ELR (cell line): Measurements from ENCODE around the gene PPP2R5E.
"Not testable (repeated sequence)": the region's sequence is repeated elsewhere in the genome, so short reads cannot be mapped to it uniquely, and the experiment has no call there.

Source experiments
- DNase-seq: peaks from one replicate; pipeline ENCODE4 v3.0.0-alpha.2; 2015; ENCODE audit warnings: low read depth

Gene PPP2R5E

DNA sequence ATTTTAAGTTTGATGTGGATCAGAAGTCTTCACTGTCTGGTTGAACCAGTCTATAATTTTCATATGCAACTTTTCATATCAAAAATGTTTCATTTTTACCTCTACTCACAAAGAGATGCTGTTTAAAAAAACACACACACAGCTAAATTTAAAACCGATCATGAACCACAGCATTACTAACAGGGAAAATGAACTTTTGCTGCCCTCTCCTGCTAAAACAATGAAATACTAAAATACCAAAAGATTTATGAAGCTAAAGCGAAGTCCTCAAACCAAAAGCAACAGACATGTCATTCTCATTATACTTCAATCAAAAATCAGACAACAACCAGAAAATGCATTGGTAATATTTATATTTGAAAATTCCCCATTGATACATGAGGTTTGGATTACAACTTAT is 171.6 kb downstream of the PPP2R5E start:
- not testable (repeated sequence) for DNase-seq

DNA sequence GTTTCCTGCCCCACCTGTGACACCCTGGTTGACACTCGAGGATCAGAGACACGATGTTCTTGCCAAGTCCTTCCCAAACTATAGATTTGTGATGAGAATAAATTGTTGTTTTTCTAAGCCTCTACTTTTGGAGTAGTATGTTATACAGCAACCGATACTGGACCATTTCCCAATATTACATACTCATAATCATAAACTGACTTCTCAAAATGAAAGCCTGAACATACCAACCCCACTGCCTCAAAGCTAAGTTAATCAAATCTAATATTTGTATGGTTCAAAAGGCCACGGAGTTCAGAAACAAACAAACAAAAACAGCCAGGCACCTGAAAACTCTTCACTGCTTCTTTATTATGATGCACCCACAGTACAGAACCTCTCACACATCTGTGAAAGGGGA is 172.1 kb downstream of the PPP2R5E start:
- DNase-seq, result no peak

DNA sequence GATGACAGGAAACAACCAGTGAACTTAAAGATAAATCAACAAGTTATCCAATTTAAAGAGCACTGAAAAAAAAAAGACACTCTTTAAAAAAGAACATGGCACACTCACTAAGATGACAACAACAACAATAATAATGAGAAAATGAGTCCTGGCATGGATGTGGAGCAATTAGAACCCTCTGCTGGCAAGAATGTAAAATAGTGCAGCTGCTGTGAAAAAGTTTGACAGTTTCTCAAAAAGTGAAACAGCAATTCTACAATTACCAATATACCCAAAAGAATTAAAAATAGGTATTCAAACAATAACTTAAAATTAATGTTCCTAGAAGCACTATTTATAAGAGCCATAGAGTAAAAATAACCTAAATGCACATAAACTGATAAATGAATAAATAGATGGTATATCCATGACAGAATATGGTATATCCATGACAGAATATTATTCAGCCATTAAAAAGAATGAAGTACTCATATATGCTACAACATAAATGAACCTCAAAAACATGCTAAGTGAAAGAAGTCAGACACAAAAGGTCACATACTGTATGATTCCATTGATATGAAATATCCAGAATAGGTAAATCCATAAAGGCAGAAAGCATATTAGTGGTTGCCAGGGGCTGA is 175.3 kb downstream of the PPP2R5E start:
- DNase-seq, result no peak

DNA sequence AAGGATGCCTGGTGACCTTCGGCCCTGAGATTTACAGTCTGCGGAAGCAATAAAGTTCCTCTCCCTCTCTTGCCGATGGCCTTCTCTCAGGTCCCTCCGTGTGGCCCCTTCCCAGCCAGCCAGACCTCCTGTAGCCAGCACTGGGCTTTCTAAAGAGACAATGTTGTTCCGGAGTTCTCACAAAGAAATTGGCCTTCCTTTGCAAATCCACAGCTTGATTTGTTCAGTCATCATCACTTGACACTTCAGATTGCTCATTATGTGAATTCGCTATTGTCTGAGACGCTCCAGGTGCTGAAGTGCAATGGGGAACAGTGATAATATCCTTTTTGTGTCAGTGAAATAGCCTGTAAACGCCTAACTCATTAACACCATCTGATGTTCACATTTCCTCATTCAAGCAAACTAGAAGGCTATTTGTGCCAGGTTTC is 180.8 kb downstream of the PPP2R5E start:
- DNase-seq, result no peak

DNA sequence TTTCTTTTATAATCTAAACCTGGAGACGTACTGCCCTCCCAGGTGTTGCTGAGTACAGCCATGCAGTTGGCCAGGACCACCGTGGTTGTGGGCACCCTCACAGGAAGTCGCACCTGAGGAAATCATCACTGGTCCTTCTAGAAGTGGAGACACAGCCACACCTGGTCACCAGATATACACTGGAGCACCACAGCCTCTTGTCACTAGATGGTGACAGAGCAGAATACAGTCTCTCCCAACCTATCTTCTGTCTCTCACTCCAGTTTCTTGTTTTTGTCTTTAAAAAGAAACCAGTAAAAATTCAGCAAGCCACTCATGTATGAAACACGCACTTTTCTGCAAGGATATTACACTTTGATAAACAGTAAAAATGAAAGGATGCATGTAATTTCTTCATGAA is 181.4 kb downstream of the PPP2R5E start:
- no peak for DNase-seq

DNA sequence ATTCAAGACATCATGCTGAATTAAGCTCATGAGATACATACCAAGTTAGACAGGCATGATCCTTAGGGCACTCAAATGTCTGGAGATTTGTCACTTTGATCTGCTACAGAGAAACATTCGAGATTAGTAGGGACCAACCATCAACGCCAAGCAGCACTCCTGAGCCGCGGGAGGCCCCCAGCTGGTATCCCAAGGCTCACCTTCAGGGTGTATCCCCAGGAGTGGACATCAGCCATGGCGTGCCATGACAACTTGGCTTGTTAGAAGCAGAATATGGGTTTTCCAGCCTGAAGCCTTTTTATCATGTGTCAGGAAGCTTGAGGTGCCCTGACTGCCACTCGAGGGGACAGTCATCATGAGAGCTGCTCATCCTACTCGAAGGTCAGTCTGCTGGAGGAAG is 185.3 kb downstream of the PPP2R5E start:
- DNase-seq, result no peak

DNA sequence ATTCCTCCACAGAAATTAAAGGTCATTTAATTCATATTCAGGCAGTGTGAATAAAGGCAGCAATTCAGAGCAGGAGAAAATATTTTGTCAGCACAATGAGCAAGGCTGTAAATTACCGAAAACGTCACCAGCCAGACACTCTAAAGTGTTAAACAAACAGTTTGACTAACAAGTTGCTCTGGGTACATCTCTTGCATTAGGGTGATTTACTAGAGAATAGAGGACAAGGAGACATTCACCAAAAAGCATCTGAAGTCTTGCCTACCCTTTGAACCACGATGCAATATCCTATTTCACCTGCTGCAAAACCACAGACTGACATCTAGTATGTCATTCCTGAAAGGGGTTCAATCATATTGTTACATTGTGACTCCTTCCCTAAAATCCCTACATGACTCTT is 197.4 kb downstream of the PPP2R5E start:
- DNase-seq, result no peak

DNA sequence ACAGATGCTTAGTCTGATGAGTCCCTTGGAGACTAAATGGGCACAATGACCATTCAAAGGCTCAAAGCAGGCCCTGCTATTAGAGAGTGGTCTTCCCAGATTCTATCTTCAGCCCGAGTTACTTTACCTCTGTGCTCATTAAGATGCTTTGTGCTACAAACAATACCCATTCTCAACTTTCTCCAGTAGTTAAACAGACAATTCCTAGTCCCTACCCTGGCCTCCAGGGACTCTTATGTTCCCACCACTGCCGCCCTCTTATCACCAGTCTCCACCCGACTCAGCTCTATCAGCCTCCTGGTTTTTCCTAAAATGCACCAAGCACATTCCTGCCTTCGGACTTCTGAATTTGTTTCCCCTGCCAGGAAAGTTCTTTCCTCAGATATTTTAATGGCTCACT is 198.8 kb downstream of the PPP2R5E start:
- no peak for DNase-seq

DNA sequence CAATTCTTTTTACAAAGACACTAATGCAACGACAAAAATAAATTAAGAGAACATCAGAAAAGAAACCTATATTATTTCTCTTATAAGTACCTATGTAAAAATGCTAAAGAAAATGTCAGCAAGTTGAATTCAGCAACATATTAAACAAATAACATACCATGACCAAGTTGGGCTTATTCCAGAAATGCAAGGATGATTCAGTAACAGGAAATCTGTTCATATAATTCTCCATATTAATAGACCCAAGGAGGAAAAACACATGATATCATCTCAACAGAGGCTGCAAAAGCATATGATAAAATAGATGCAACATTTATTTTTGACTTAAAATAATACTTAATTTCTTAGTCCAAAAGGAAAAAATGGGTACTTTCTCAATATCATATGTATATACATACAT is 199.3 kb downstream of the PPP2R5E start:
- peak; percentile 48 for DNase-seq

DNA sequence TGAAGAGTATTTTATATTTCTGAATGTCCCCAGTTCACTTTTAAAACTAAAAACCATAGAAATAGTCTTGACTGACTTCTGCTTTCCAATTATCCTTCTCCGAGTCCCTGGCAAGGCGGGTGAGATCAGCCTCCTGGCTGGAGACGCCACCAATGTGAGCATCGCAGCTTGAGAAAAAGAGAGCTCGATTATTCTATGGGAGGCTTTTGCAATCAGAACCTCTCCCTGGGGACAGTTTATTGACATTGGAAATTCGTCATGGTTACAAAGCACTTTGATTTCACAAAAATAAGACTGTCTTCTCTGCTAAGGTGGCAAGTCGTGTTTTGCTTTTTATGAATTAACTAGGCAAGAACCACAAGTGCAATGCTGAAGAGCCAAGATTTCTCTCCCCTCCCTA is 200.8 kb downstream of the PPP2R5E start:
- DNase-seq, result no peak

DNA sequence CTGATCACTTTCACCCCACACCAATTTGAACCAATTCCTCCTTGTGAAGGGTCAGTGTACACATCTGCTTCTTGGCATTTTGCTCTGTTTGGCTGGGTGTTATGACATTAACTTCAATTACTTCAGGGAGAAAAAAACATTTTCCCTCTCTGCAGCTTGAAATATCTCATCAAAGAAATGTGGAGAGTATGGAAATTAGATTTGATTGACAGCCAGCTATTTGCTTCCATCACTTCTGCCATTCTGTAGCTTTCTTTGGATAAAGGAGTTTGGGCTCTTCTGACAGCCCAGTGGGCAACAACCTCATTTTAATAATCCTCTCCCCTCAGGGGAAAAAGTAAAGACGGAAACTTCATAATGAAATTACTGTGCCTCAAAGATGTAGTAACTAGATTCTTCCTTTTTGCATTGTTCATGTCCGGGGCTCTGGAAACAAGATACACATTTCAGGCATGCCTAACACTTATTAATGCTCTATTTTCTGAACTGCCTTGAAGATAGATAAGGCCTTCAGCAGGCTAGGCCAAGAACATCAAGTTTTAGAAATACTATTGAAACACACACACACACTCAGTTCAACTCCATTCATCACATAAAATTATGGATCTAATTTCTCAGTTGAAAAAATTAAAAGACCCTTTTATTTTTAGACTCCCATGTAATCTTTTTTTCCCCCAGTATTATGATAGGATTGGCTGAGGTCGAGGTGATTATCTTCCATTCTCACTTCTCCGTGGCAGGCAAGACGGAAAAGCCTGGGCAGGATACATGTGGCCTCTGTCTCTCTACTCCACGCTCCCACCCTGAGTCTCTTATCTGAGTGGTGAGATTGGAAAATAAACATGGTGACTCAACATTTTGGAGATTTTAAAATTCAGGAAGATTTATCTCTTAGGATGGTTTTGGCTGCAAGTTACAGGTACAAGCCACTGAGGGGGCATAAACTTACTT is 214.1 kb downstream of the PPP2R5E start:
- DNase-seq, result no peak

DNA sequence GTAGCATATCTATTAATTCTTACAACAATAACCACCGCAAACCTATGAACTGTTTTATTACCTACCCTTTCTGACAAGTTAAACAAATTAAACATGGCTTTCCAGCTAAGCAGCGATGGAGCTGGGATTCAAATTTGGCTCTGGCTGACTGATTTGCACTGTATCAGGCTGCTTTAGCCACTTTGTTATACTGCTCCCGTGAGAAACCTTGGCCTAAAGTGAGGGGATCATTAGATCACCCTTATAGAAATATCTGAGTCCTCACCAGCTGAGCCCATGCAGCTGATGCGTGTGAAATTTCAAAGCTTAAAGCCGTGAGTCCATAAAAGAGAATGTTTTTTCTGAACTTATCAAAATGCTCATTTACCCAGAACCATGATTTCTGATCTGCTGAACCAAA is 216.3 kb downstream of the PPP2R5E start:
- DNase-seq, result no peak

DNA sequence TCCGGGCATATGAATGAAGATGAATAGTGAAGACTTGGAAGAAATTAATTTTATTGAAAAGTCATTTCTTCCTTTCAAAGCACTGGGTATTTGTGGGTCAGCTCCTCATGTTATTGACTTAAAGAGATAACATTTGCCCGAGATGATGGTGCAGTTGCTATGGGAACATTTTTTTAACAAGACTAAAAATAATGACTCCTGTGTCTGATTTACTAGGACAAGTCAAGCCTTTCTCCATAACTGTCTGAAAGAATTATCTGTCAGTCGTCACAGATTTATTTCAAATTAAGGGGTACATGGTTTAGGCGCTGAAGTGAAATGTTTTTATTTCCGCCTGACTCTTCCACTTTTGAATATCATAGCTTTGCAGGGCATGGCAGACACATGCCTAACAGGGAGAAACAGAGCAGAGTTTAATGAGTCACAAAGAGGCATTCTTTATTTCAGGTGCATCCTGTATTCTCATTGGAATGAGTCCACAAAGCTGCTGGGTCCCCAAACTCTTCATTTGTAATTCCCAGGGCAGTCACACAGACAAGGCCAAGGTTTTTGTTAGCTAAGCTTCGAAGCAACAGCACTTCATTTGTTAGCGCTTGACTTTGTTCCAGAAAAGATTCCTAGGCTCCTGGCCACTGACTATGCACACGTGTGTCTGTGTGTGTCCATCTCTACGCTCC is 220.1 kb downstream of the PPP2R5E start:
- no peak for DNase-seq

DNA sequence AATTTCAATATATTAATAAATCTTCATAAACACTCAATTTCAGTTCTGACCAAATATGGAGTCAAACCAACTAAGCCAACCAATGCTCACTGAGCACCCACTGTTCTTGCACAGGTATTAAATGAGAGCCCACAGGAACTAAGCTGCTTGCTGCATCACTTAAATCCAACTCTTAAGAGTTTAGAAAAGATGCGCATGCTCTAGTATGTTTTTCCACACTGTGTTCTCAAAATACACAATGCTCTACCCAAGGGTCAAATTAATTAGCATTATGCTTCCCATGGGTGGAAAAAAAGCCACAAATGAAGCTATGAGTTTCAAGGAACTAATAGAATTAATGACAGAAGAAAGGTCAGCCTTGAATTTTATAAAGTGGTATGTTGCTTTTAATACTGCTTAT is 220.7 kb downstream of the PPP2R5E start:
- DNase-seq, result no peak
